ENCODE data around the gene CORO1C.
"Not testable (repeated sequence)": the region's sequence is repeated elsewhere in the genome, so short reads cannot be mapped to it uniquely, and the experiment has no call there.

The CORO1C gene

GRCh38 chr12:108731105-108731865 is at the start of gene CORO1C:
Gene CORO1C (minus strand): TSS chr12:108731518. CDS start chr12:108701318, 30,200 bp downstream.
- peak; percentile 89 for DNase-seq (ENCODE audit: low read depth)

- peak; percentile 10 for DNase-seq (ENCODE audit: low read depth)
Observed at GRCh38 chr12:108779998-108780688, 48.8 kb upstream of the CORO1C start.

DNA sequence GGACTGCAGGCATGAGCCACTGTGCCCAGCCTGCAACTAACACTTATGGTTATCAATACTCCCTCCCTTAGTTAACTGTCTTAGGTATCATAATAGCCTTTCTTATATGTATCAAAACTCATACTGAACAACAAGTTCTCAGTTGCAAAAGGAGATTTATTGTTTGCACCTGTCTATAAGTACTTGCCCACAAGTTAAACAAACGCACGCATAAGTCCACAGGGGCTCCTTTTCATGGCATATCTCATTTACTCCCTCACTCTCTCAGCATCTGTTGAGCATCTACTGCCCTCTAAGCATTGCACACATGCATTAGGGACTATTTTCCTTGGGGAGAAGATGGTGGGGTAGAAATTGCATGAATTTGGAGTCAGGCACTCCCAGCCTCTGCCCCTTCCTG is 46.7 kb upstream of the CORO1C start:
- DNase-seq (ENCODE audit: low read depth) = no peak

DNA sequence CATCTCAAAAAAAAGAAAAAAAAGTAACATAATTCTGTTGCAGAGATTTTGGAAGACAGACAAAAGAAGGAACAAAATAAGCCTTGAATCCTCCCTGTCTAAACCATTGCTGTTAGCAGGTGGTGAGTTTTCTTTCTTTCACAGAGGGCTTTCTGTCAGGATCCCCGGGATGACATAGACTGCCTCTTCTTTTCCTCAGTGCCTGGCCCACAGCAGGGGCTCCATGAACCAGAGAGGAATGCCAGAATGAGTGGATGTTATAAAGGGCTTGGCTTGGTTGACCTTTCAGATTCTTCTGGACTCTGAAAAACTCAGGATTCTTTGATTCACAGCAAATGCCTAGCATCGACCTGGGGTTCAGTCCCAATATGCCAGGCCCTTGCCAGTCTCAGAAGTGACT is 45.8 kb upstream of the CORO1C start:
- no peak for DNase-seq (ENCODE audit: low read depth)

- peak; percentile 63 for DNase-seq (ENCODE audit: low read depth)
Observed at GRCh38 chr12:108773798-108774788, 42.8 kb upstream of the CORO1C start.

DNA sequence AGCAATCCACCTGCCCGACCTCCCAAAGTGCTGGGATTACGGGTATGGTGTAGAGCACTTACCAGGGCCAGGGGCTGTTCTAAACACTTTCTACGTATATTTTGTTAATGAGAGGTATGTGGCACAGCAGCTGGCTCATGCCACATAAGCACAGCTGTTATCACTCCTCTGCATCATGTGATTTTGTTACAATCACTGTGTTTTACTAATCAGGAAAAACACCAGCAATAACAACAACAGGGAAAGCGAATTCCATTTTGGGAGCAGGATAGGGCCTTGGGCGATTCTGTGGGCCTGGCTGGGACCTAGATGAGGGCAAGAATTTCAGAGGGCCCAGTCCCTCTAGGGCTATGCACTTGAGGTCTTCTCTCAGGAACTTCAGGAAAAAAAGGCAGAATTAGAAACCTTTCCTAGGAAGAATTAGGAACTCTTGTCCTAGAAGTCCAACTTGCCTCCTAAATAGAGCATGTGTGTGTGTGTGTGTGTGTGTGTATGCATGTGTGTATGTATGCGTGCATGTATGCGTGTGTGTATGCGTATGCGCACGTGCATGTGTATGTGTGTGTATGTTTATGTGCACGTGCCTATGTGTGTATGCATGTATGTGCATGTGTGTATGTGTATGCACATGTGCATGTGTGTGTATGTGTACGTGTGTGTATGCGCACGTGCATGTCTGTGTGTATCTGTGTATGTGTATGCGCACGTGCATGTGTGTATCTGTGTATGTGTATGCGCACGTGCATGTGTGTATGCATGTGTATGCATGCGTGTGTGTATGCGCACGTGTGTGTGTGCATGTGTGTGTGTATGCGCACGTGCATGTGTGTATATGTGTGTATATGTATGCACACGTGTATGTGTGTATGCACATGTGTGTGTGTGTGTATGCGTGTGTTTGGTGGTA is 41.8 kb upstream of the CORO1C start:
- no peak for DNase-seq (ENCODE audit: low read depth)

GRCh38 chr12:108772247-108772646 is 40.9 kb upstream of the CORO1C start:
- no peak for DNase-seq (ENCODE audit: low read depth)

- DNase-seq (ENCODE audit: low read depth) = not testable (repeated sequence)
Observed at GRCh38 chr12:108771835-108772234, 40.5 kb upstream of the CORO1C start.

DNA sequence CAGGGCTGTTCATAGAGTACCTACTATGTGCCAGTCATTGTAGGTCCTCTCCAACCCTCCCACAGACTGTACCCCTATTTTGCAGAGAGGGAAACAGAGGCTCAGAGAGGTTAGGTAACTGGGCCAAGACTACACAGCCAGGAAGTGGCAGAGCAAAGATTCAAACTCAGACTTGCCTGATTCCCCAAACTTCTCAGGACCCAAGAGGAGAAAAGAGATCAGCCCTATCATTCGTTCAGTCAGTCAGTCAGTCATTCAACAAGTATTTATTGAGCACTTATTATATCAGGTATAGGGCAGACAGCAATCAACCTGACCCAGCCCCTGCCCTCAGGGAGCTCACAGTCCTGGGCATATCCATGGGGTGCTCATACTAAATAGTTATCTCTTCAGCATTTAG is 39.6 kb upstream of the CORO1C start:
- no peak for DNase-seq (ENCODE audit: low read depth)

DNA sequence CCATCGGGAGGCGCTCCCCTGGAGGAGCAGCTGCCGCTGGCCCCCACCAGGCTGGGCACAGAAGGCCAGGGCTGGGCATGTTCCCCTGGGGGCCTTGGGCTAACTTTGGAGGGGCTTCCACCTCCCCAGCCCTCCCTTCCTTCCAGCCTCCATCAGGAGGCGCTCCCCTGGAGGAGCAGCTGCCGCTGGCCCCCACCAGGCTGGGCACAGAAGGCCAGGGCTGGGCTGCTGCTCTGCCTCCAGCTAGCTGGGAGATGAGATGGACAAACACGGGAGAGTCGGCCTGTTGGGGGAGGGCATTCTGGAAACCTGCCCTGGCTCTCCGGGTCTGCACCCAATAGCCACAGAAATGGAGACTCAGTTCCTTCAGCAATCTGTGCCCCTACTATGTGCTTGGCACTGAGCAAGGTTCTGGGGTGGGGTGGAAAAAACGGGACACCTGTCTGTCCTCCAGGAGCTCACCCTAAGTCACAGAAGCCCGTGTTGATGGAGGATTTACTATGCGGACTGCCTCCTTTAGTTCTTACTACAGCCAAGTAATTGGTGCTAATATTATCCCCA is 39.0 kb upstream of the CORO1C start:
- DNase-seq (ENCODE audit: low read depth) = no peak

DNA sequence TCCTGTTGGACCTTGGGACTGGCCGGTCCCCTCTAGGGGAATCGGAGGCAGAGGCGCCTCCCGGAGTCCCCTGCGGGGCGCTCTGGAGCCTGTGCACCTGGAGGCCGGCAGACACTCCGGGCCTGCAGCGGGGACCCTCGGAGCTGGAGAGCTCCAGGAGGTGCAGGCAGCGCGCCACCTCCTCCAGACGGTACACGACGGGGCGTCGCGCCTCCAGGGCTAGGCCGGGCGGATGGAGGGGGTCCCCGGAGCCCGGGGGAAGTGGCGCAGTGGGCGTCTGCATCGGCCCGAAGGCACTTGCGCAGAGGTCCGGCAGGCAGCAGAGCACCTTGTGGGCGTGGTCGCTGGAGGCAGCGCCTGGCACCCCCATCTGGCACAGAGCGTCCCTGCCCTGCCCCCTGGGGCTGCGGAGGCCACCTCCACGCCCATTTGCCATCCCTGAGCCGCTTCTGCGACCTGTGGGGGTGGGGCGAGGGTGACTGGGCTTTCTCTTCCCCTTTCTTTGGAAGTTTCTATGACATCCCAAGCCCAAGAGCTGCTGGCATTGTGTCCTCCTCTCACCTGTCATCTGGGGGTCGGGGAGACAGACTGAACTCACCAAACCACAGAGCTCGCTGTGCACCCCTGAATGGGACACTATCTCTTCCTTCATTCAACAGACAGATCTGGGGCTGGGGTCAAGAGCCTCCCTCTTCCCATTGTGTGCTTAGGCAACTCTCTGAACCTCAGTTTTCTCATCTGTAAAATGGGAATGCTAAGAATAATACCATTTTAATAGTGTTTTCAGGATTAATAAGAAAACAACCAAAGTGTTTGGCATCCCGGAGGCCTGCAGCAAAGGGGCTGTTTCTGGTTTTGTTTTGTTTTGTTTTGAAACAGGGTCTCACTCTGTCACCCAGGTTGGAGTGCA is 37.5 kb upstream of the CORO1C start:
- no peak for DNase-seq (ENCODE audit: low read depth)

DNA sequence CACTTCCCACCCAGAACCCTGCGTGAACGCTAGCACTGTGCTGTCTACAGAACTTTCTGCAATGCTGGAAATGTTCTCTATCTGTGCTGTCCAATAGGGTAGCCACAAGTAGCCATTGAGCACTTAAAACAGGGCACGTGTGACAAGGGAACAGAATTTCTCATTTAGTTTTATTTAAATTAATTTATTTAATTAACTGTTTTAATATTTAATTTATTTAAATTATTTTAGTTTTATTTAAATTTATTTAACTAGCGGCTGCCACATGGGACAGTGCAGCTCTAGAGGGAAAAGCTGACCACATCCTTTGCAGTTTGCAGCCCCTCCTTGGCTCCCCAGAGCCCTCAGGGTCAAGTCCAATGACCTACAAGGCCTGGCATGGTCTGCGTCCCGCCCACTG is 35.0 kb upstream of the CORO1C start:
- no peak for DNase-seq (ENCODE audit: low read depth)

GRCh38 chr12:108765289-108765764 is 34.0 kb upstream of the CORO1C start:
- no peak for DNase-seq (ENCODE audit: low read depth)

- no peak for DNase-seq (ENCODE audit: low read depth)
Observed at GRCh38 chr12:108764540-108765288, 33.4 kb upstream of the CORO1C start.

DNA sequence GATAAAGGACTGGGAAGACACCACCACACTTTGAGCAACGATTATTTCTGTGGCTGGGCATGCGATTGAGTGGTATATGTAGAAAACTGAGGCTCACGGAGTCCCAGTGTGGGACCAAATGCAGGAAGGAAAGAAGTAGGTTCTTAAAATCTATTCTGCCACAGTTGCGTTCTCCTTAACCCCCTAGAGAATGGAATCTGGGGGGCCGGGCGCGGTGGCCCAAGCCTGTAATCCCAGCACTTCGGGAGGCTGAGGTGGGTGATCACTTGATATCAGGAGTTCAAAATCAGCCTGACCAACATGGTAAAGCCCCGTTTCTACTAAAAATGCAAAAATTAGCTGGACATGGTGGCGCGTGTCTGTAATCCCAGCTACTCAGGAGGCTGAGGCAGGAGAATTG is 29.9 kb upstream of the CORO1C start:
- no peak for DNase-seq (ENCODE audit: low read depth)

DNA sequence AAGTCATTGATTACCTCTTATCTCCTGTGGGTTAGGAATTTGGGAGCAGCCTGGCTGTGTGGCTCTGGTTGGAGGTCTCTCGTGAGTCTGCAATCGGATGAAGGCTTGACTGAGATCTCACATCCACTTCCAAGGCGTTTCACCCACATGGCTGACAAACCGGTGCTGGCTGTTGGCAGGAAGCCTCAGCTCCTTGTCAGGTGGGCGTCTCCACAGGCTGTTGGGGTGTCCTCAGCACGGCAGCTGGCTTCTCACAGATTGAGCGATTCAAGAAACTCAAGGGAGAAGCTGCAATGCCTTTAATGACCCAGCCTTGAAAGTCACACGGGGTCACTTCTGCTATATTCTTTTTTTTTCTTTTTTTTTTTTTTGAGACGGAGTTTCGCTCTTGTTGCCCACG is 28.6 kb upstream of the CORO1C start:
- DNase-seq (ENCODE audit: low read depth) = no peak

DNA sequence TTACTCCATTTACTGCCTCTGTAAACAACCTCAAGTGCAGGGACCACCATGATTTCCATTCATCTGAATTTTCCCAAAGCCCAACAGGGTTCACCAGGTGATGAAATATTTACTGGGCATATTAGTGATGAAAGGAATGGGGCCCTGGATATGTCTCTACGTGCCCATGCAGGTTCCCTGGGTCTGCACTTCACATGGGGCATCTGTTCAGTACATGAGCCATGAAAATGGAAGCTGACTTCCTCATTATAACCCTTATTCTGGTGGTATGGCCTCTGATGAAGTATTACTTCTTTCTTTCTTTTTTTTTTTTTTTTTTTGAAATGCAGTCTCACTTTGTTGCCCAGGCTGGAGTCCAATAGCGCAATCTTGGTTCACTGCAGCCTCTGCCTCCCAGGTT is 26.5 kb upstream of the CORO1C start:
- DNase-seq (ENCODE audit: low read depth) = no peak

GRCh38 chr12:108756421-108756820 is 25.1 kb upstream of the CORO1C start:
- no peak for DNase-seq (ENCODE audit: low read depth)

DNA sequence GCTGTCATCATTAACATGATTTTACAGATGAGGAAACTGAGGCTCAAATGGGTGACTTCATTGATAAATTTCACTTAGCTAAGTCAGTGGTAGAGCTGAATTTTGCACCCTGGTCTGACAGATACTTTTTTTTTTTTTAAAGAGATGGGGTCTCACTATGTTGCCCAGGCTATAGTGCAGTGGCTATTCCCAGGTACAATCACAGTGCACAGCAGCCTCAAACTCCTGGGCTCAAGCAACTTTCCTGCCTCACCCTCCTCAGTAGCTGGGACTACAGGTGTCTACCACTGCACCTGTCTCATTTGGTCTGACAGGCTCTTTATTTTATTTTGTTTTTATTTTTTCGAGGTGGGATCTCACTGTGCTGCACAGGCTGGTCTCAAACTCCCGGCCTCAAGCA is 24.2 kb upstream of the CORO1C start:
- DNase-seq (ENCODE audit: low read depth) = no peak
